Liver (tissue), 9 donors: ENCODE measurements around the gene DHRSX. TPM values are rescaled to one million over a fixed set of nuclear protein-coding genes. Genes with fewer than 3 reads are reported as not detected.

Source experiments
- DNase-seq: peaks from one replicate; pipeline ENCODE4 v3.0.0-alpha.2; 2017; ENCODE audit warnings: low spot score
- H3K27ac ChIP-seq, 2 donors: one replicate each; pipeline ENCODE4 v1.7.0; 2013; ENCODE audit warnings: inconsistent platforms in 2 of 2, low read length in 2 of 2, control low read depth in 1 of 2, low read depth in 1 of 2, mild to moderate bottlenecking in 1 of 2
- H3K27me3 ChIP-seq, 4 donors: one replicate each; pipeline versions ENCODE4 v1.6.1 to v1.7.0; 2013; ENCODE audit warnings: low read length in 3 of 4, inconsistent platforms in 1 of 4, mild to moderate bottlenecking in 1 of 4, moderate library complexity in 1 of 4; ENCODE audit not compliant: control insufficient read depth in 4 of 4, insufficient read depth in 4 of 4
- H3K36me3 ChIP-seq, 4 donors: one replicate each; pipeline versions ENCODE4 v1.6.1 to v1.7.0; 2013; ENCODE audit warnings: low read length in 3 of 4, mild to moderate bottlenecking in 3 of 4, low read depth in 1 of 4, moderate library complexity in 1 of 4; ENCODE audit not compliant: control insufficient read depth in 4 of 4, insufficient read depth in 3 of 4
- H3K4me1 ChIP-seq, 4 donors: one replicate each; pipeline versions ENCODE4 v1.6.1 to v1.7.0; 2013; ENCODE audit warnings: low read length in 3 of 4, mild to moderate bottlenecking in 3 of 4, moderate library complexity in 1 of 4; ENCODE audit not compliant: control insufficient read depth in 4 of 4, insufficient read depth in 4 of 4
- H3K4me3 ChIP-seq, 3 donors: one replicate each; pipeline versions ENCODE4 v1.6.1 to v1.7.0; 2013; ENCODE audit warnings: low read length in 3 of 3, control low read depth in 1 of 3, low read depth in 1 of 3, mild to moderate bottlenecking in 1 of 3
- H3K9ac ChIP-seq, 2 donors: one replicate each; pipeline ENCODE4 v1.7.0; 2013; ENCODE audit warnings: low read length in 2 of 2, mild to moderate bottlenecking in 2 of 2, moderate library complexity in 2 of 2, control low read depth in 1 of 2, low read depth in 1 of 2
- H3K9me3 ChIP-seq, 4 donors: one replicate each; pipeline versions ENCODE4 v1.6.1 to v1.7.0; 2013; ENCODE audit warnings: low read length in 3 of 4; ENCODE audit not compliant: control insufficient read depth in 4 of 4
- CTCF ChIP-seq: fragments of 150-350 bp; IDR thresholded peaks from 2 replicates; pipeline ENCODE4 v1.5.1; 2017; ENCODE audit warnings: improper control_type of control experiment, low read depth, low read length; ENCODE audit not compliant: missing input control
- EGR1 ChIP-seq, 2 donors: IDR thresholded peaks; 2 replicates each; pipeline ENCODE4 v1.6.1; 2016 to 2018; ENCODE audit warnings: antibody characterized with exemption in 2 of 2, low read depth in 2 of 2
- FOXA1 ChIP-seq: IDR thresholded peaks from 2 replicates; pipeline ENCODE4 v1.6.1; 2016; ENCODE audit warnings: antibody characterized with exemption
- FOXA2 ChIP-seq: IDR thresholded peaks from 2 replicates; pipeline ENCODE4 v1.6.1; 2016; ENCODE audit warnings: antibody characterized with exemption
- HNF4G ChIP-seq: IDR thresholded peaks from 2 replicates; pipeline ENCODE4 v1.6.1; 2016; ENCODE audit warnings: antibody characterized with exemption
- JUND ChIP-seq, 2 donors: IDR thresholded peaks; 2 replicates each; pipeline ENCODE4 v1.6.1; 2016; ENCODE audit warnings: antibody characterized with exemption in 2 of 2
- MAX ChIP-seq: IDR thresholded peaks from 2 replicates; pipeline ENCODE4 v1.6.1; 2016; ENCODE audit warnings: antibody characterized with exemption
- RAD21 ChIP-seq, 2 donors: IDR thresholded peaks; 2 replicates each; pipeline ENCODE4 v1.6.1; 2016; ENCODE audit warnings: antibody characterized with exemption in 2 of 2, mild to moderate bottlenecking in 2 of 2
- RXRA ChIP-seq, 2 donors: IDR thresholded peaks; 2 replicates each; pipeline ENCODE4 v1.6.1; 2017 to 2018; ENCODE audit warnings: antibody characterized with exemption in 2 of 2, mild to moderate bottlenecking in 1 of 2
- SP1 ChIP-seq: IDR thresholded peaks from 2 replicates; pipeline ENCODE4 v1.6.1; 2018; ENCODE audit warnings: antibody characterized with exemption, mild to moderate bottlenecking
- YY1 ChIP-seq: IDR thresholded peaks from 2 replicates; pipeline ENCODE4 v1.6.1; 2016; ENCODE audit warnings: antibody characterized with exemption, mild to moderate bottlenecking
- ZBTB33 ChIP-seq: IDR thresholded peaks from 2 replicates; pipeline ENCODE4 v1.6.1; 2016; ENCODE audit warnings: antibody characterized with exemption
- WGBS: extraction: QIAGEN DNeasy Blood & Tissue Kit; methylation state at CpG from one replicate; pipeline ENCODE4 v1.1.7; 2013; 5-methylcytosine and 5-hydroxymethylcytosine counted together
- polyA plus RNA-seq, 2 donors: library from polyadenylated mRNA; stranded (reverse) in 1 of 2; unstranded in 1 of 2; fragments of 200-250 nt in 1 of 2; fragments of >200 nt in 1 of 2; fragmentation: Nextera tagmentation in 1 of 2; extraction: Ambion mirVana in 1 of 2; gene quantifications; one replicate each; pipeline versions ENCODE4 v1.2.1 to v1.2.3, GENCODE V29; 2013 to 2015
- total RNA-seq, 2 donors: library from RNA; depleted of rRNA; stranded (reverse); fragments of >200 nt; gene quantifications; one replicate each; pipeline ENCODE4 v1.2.3, GENCODE V29; 2014
- TF ChIP-seq, protein P1 (sequence below): IDR thresholded peaks from 2 replicates; pipeline ENCODE4 v1.6.1; 2016; ENCODE audit warnings: antibody characterized with exemption, mild to moderate bottlenecking
- TF ChIP-seq, protein P2 (sequence below): IDR thresholded peaks from 2 replicates; pipeline ENCODE4 v1.6.1; 2016; ENCODE audit warnings: antibody characterized with exemption
- donor health status: healthy.
- donor health status: healthy.
- donor health status: healthy.
- donor health status: healthy.
- donor health status: healthy.

DHRSX gene
- total and polyA plus RNA-seq, 4 donors: 17.2 to 35.2 (median 23.3) TPM

DNA sequence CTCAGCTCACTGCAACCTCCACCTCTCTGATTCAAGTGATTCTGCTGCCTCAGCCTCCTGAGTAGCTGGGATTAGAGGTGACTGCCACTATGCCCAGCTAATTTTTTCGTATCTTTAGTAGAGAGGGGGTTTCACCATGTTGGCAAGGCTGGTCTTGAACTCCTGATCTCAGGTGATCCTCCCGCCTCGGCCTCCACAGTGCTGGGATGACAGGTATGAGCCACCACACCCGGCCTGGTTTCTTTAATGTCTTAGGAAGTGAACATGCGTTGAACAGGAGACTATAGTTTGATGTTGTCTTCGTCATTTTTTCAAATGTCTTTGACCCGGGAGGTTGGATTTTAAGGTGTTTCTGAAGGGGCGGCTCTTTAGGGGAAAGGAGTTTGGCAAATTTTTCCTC lies 91.0 kb downstream of the DHRSX start (continued):
- TF ChIP-seq CTCF: no peak
- TF ChIP-seq, protein P1, sequence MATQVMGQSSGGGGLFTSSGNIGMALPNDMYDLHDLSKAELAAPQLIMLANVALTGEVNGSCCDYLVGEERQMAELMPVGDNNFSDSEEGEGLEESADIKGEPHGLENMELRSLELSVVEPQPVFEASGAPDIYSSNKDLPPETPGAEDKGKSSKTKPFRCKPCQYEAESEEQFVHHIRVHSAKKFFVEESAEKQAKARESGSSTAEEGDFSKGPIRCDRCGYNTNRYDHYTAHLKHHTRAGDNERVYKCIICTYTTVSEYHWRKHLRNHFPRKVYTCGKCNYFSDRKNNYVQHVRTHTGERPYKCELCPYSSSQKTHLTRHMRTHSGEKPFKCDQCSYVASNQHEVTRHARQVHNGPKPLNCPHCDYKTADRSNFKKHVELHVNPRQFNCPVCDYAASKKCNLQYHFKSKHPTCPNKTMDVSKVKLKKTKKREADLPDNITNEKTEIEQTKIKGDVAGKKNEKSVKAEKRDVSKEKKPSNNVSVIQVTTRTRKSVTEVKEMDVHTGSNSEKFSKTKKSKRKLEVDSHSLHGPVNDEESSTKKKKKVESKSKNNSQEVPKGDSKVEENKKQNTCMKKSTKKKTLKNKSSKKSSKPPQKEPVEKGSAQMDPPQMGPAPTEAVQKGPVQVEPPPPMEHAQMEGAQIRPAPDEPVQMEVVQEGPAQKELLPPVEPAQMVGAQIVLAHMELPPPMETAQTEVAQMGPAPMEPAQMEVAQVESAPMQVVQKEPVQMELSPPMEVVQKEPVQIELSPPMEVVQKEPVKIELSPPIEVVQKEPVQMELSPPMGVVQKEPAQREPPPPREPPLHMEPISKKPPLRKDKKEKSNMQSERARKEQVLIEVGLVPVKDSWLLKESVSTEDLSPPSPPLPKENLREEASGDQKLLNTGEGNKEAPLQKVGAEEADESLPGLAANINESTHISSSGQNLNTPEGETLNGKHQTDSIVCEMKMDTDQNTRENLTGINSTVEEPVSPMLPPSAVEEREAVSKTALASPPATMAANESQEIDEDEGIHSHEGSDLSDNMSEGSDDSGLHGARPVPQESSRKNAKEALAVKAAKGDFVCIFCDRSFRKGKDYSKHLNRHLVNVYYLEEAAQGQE: no peak

DNA sequence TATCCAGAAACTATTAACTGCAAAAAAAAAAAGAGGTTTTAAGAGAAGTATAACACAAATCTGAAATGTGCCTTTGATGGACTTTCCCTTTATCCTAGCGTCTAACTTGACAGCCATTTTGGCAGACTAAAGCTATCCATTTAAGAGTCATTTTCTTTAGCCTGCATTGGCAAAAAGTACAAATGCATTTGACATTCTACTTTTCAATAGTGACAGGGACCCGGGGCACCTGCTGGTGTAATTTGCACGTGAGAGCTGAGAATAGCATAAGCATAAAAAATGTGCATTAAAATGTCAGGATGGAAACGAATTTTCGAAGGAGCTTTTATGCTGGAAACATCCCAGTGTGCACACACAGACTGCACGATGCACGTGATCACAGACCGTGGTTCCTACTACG lies 91.9 kb downstream of the DHRSX start:
- 98% methylated on average over 9 of the region's 9 CpGs for WGBS
- peaks cover 3 to 9% (median 6%) of the 10 kb centered on the region in 4 donors for H3K36me3 ChIP-seq
- TF ChIP-seq SP1: no peak
- no peak for TF ChIP-seq RXRA (IDR thresholded peaks at IDR 0.05)
- TF ChIP-seq EGR1 (IDR thresholded peaks at IDR 0.05; ENCODE audit: low read depth in 2 of 2): no peak
- TF ChIP-seq MAX: no peak
- TF ChIP-seq JUND (IDR thresholded peaks at IDR 0.05): no peak
- TF ChIP-seq, protein P2, sequence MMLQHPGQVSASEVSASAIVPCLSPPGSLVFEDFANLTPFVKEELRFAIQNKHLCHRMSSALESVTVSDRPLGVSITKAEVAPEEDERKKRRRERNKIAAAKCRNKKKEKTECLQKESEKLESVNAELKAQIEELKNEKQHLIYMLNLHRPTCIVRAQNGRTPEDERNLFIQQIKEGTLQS: no peak
- TF ChIP-seq CTCF: no peak
- TF ChIP-seq, protein P1: no peak
- TF ChIP-seq FOXA1: no peak
- no peak for TF ChIP-seq FOXA2
- TF ChIP-seq HNF4G: no peak
- no peak for TF ChIP-seq ZBTB33
- no peak for TF ChIP-seq RAD21 (IDR thresholded peaks at IDR 0.05)
- TF ChIP-seq YY1: no peak

More for the DNA sequence above, 91.9 kb downstream of the DHRSX start:
- Histone ChIP-seq H3K4me3 (no peak overlapping the region), H3K9me3 (peaks cover 0 to 5% (median 1%) of the 10 kb centered on the region in 4 donors), H3K9ac (no peak overlapping the region), H3K27ac (no peak overlapping the region), H3K27me3 (no peaks in the 10 kb centered on the region), H3K4me1 (peaks cover 0 to 8% (median 2%) of the 10 kb centered on the region in 4 donors)
- no peak for DNase-seq
